Lung (tissue), 12 donors: ENCODE measurements around the gene FBXO22. TPM values are rescaled to one million over a fixed set of nuclear protein-coding genes. Genes with fewer than 3 reads are reported as not detected.

Source experiments
- ATAC-seq: fragments of 200-7000 bp; cut with Tn5 transposase; one replicate; pipeline ENCODE4 v1.9.1; 2020; ENCODE audit warnings: moderate number of reproducible peaks; ENCODE audit not compliant: insufficient read depth, low FRiP score
- DNase-seq, 3 donors: peaks; one replicate each; pipeline ENCODE4 v3.0.0-alpha.2; 2013 to 2017
- H3K27ac ChIP-seq, 2 donors: one replicate each; pipeline ENCODE4 v1.5.1; 2013; ENCODE audit warnings: mild to moderate bottlenecking in 2 of 2, moderate library complexity in 2 of 2, control low read depth in 1 of 2, inconsistent platforms in 1 of 2, low read depth in 1 of 2, low read length in 1 of 2
- H3K27me3 ChIP-seq, 3 donors: one replicate each; pipeline ENCODE4 v1.5.1; 2013; ENCODE audit warnings: low read length in 2 of 3; ENCODE audit not compliant: control insufficient read depth in 3 of 3, insufficient read depth in 3 of 3
- H3K36me3 ChIP-seq, 4 donors: one replicate each; pipeline ENCODE4 v1.5.1; 2013; ENCODE audit warnings: low read length in 4 of 4, mild to moderate bottlenecking in 1 of 4, moderate library complexity in 1 of 4; ENCODE audit not compliant: control insufficient read depth in 4 of 4, insufficient read depth in 4 of 4
- H3K4me1 ChIP-seq, 5 donors: one replicate each; pipeline ENCODE4 v1.5.1; 2013; ENCODE audit warnings: low read length in 5 of 5, mild to moderate bottlenecking in 2 of 5, moderate library complexity in 1 of 5; ENCODE audit not compliant: control insufficient read depth in 5 of 5, insufficient read depth in 5 of 5
- H3K4me3 ChIP-seq: one replicate; pipeline ENCODE4 v1.5.1; 2013; ENCODE audit warnings: mild to moderate bottlenecking, control low read depth, moderate library complexity
- H3K9ac ChIP-seq, 2 donors: one replicate each; pipeline ENCODE4 v1.5.1; 2013; ENCODE audit warnings: low read length in 2 of 2, control low read depth in 1 of 2; ENCODE audit not compliant: insufficient read depth in 1 of 2
- H3K9me3 ChIP-seq, 4 donors: one replicate each; pipeline ENCODE4 v1.5.1; 2013; ENCODE audit warnings: low read length in 3 of 4, mild to moderate bottlenecking in 1 of 4, moderate library complexity in 1 of 4; ENCODE audit not compliant: control insufficient read depth in 4 of 4, insufficient read depth in 3 of 4
- WGBS, 2 donors: extraction: QIAGEN DNeasy Blood & Tissue Kit; methylation state at CpG; one replicate each; pipeline ENCODE4 v1.1.7; 2013; 5-methylcytosine and 5-hydroxymethylcytosine counted together
- polyA plus RNA-seq, 2 donors: library from polyadenylated mRNA; stranded (reverse); fragments of 200-250 nt; gene quantifications; one replicate each; pipeline ENCODE4 v1.2.1, GENCODE V29; 2013
- total RNA-seq, 2 donors: library from RNA; depleted of rRNA in 1 of 2; stranded (reverse); fragments of >200 nt in 1 of 2; gene quantifications; one replicate each; pipeline ENCODE4 v1.2.1, GENCODE V29; 2014 to 2021
- TF ChIP-seq, protein P1 (sequence below): IDR thresholded peaks from 2 replicates; pipeline ENCODE4 v1.5.1; 2012; ENCODE audit warnings: mild to moderate bottlenecking; ENCODE audit errors: control extremely low read depth, extremely low read depth
- donor health status: control.
- donor health status: control.
- donor health status: Bipolar disorder and iron deficiency.
- donor health status: healthy.
- donor health status: DM: yes; HTN: yes; CAD: no.

FBXO22 gene
- total and polyA plus RNA-seq, 4 donors: 8.6 to 29.6 (median 20.8) TPM

- Histone ChIP-seq H3K4me3 (no peak overlapping the region), H3K27ac (no peak overlapping the region), H3K9me3 (no peaks in the 10 kb centered on the region), H3K27me3 (no peaks in the 10 kb centered on the region), H3K4me1 (peaks cover 0 to 4% (median 0%) of the 10 kb centered on the region in 5 donors), H3K9ac (no peak overlapping the region), H3K36me3 (peaks cover 4 to 12% (median 7%) of the 10 kb centered on the region in 4 donors)
- ATAC-seq (no peak), DNase-seq (no peak)
- TF ChIP-seq, protein P1, sequence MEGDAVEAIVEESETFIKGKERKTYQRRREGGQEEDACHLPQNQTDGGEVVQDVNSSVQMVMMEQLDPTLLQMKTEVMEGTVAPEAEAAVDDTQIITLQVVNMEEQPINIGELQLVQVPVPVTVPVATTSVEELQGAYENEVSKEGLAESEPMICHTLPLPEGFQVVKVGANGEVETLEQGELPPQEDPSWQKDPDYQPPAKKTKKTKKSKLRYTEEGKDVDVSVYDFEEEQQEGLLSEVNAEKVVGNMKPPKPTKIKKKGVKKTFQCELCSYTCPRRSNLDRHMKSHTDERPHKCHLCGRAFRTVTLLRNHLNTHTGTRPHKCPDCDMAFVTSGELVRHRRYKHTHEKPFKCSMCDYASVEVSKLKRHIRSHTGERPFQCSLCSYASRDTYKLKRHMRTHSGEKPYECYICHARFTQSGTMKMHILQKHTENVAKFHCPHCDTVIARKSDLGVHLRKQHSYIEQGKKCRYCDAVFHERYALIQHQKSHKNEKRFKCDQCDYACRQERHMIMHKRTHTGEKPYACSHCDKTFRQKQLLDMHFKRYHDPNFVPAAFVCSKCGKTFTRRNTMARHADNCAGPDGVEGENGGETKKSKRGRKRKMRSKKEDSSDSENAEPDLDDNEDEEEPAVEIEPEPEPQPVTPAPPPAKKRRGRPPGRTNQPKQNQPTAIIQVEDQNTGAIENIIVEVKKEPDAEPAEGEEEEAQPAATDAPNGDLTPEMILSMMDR: no peak
- 95 to 96% methylated on average over 1 of the region's 1 CpG for WGBS, 2 donors
Measured at GRCh38 chr15:75916978-75917377, 13.3 kb downstream of the FBXO22 start.

DNA sequence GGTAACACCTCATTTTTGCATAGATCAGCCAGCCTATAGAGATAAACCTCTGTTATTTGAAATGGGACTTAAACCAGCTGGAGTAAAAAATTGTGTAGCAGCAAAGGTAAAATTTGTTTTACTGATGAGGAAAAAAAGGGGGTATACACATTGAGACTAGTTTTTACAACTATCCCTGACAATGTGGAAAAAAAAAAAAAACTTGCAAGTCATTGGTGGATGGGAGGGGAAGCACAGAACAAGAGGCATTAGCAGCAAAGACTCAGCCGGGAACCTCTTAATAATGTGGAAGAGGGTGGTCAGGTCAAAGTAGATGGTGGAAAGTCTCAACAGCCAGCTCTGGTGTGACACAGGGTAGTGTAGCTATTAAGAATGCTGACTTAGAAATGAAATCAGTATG is 14.5 kb downstream of the FBXO22 start:
- TF ChIP-seq, protein P1: no peak
- peak in 1 of 3 donors; percentile 12 for DNase-seq

DNA sequence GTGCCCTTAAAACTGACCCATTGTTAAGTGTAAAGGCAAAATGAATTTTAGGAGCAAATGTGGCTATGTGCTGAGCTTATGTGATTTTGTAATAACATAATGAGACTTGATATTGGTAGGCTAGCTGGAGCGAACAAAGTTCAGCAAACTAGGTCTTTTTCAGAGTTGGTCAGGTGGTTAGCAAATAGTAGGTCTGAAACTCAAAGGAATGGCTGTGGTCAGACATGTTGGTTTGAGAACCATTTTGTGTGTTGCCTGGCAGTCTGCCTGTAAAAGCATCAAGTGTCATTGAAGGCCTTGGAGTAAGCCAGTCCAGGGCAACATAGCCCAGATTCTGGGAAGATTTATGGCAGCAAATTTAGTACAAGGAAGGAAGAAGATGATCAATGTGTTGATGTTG is 16.4 kb downstream of the FBXO22 start:
- TF ChIP-seq, protein P1: no peak
- Histone ChIP-seq H3K4me3 (no peak overlapping the region), H3K4me1 (peaks cover 0 to 7% (median 4%) of the 10 kb centered on the region in 5 donors), H3K9me3 (no peaks in the 10 kb centered on the region), H3K27me3 (no peaks in the 10 kb centered on the region), H3K9ac (no peak overlapping the region), H3K36me3 (peaks cover 0 to 6% (median 4%) of the 10 kb centered on the region in 4 donors), H3K27ac (no peak overlapping the region)
- no peak for ATAC-seq
- 99 to 100% methylated on average over 1 of the region's 1 CpG for WGBS, 2 donors
- DNase-seq: no peak

More for the DNA sequence above, 14.5 kb downstream of the FBXO22 start:
- Histone ChIP-seq H3K9me3 (no peaks in the 10 kb centered on the region), H3K27ac (no peak overlapping the region), H3K27me3 (no peaks in the 10 kb centered on the region), H3K36me3 (peaks cover 4 to 10% (median 7%) of the 10 kb centered on the region in 4 donors), H3K4me1 (peaks cover 0 to 7% (median 3%) of the 10 kb centered on the region in 5 donors), H3K4me3 (no peak overlapping the region), H3K9ac (no peak overlapping the region)
- 96 to 97% methylated on average over 1 of the region's 1 CpG for WGBS, 2 donors
- no peak for ATAC-seq
